H1 (cell line): ENCODE measurements around the gene THRB. TPM values are rescaled to one million over a fixed set of nuclear protein-coding genes. Genes with fewer than 3 reads are reported as not detected.

ENCODE experiments used
- CTCF ChIA-PET: fragments of 300-600 bp; sonication (Branson Sonifier 250); formaldehyde crosslinking; loops from one replicate; lab custom pipeline; 2021; ENCODE audit not compliant: partially characterized antibody; lab: Charles Lee
- POLR2A ChIA-PET: fragments of 300-600 bp; sonication (Branson Sonifier 250); formaldehyde crosslinking; loops from one replicate; lab custom pipeline; 2021; ENCODE audit warnings: inconsistent platforms; ENCODE audit not compliant: partially characterized antibody; lab: Charles Lee
- DNase-seq, 2 experiments: peaks; one replicate each; pipeline versions ENCODE4 v3.0.0 to v3.0.0-alpha.2; 2010 to 2022; ENCODE audit warnings: low spot score in 2 of 2, low read depth in 1 of 2, mixed read lengths in 1 of 2
- FAIRE-seq: peaks from 2 replicates; lab custom pipeline; 2011; peaks lifted over from hg19 to GRCh38; lab: Jason Lieb, UNC
- H2AFZ ChIP-seq: 2 replicates; pipeline ENCODE4 v1.8.1; 2012; ENCODE audit warnings: low read length, inconsistent platforms
- H2AK5ac ChIP-seq: 2 replicates; pipeline ENCODE4 v1.6.1; 2013; ENCODE audit warnings: low read depth, low read length
- H2BK120ac ChIP-seq: replicated peaks from 2 replicates; pipeline ENCODE3; 2013; ENCODE audit warnings: low read depth, low read length, inconsistent platforms
- H2BK12ac ChIP-seq: 2 replicates; pipeline ENCODE4 v1.6.1; 2013; ENCODE audit warnings: low read depth, low read length
- H2BK15ac ChIP-seq: 2 replicates; pipeline ENCODE4 v1.6.1; 2013; ENCODE audit warnings: low read length
- H2BK20ac ChIP-seq: 2 replicates; pipeline ENCODE4 v1.6.1; 2013; ENCODE audit warnings: low read length
- H2BK5ac ChIP-seq: 2 replicates; pipeline ENCODE4 v1.6.1; 2013; ENCODE audit warnings: low read depth, low read length
- H3K14ac ChIP-seq: 2 replicates; pipeline ENCODE4 v1.6.1; 2013; ENCODE audit warnings: inconsistent platforms; ENCODE audit not compliant: insufficient read length
- H3K18ac ChIP-seq: 2 replicates; pipeline ENCODE4 v1.6.1; 2013; ENCODE audit warnings: low read length; ENCODE audit errors: extremely low read depth
- H3K23ac ChIP-seq: 2 replicates; pipeline ENCODE4 v1.6.1; 2013; ENCODE audit warnings: inconsistent platforms; ENCODE audit not compliant: insufficient read length
- H3K23me2 ChIP-seq: 2 replicates; pipeline ENCODE4 v1.6.1; 2013; ENCODE audit warnings: low read depth, low read length
- H3K27ac ChIP-seq: 2 replicates; pipeline ENCODE4 v1.6.1; 2011; ENCODE audit warnings: low read depth, low read length, inconsistent platforms
- H3K27me3 ChIP-seq, 4 experiments: replicated peaks in 1 of 4; 1 replicate in 1 of 4; 2 replicates in 3 of 4; pipeline versions ENCODE4 v1.6.1 to v1.8.1; 2011 to 2013; ENCODE audit warnings: low read length in 3 of 4, mild to moderate bottlenecking in 3 of 4, inconsistent platforms in 2 of 4, mixed read lengths in 2 of 4, moderate library complexity in 1 of 4; ENCODE audit not compliant: control insufficient read depth in 3 of 4, insufficient read depth in 3 of 4; ENCODE audit errors: extremely low read depth in 1 of 4
- H3K36me3 ChIP-seq, 4 experiments: 2 replicates each; pipeline versions ENCODE4 v1.6.1 to v1.8.1; 2011 to 2013; ENCODE audit warnings: mild to moderate bottlenecking in 4 of 4, low read length in 3 of 4, moderate library complexity in 2 of 4, control low read depth in 1 of 4, inconsistent platforms in 1 of 4; ENCODE audit not compliant: insufficient read depth in 4 of 4, control insufficient read depth in 2 of 4
- H3K4ac ChIP-seq: replicated peaks from 2 replicates; pipeline ENCODE3; 2013; ENCODE audit warnings: low read length, low read depth, mixed read lengths, inconsistent platforms; ENCODE audit not compliant: insufficient read length
- H3K4me1 ChIP-seq, 4 experiments: replicated peaks in 1 of 4; 1 replicate in 1 of 4; 2 replicates in 3 of 4; pipeline versions ENCODE4 v1.6.1 to v1.8.1; 2011 to 2013; ENCODE audit warnings: low read length in 3 of 4, inconsistent platforms in 2 of 4, mixed read lengths in 1 of 4; ENCODE audit not compliant: insufficient read depth in 4 of 4, control insufficient read depth in 3 of 4
- H3K4me2 ChIP-seq, 2 experiments: 2 replicates each; pipeline versions ENCODE4 v1.6.1 to v1.8.1; 2011 to 2013; ENCODE audit warnings: low read depth in 2 of 2, low read length in 2 of 2, control low read depth in 1 of 2, inconsistent platforms in 1 of 2, mild to moderate bottlenecking in 1 of 2; ENCODE audit not compliant: insufficient read depth in 1 of 2
- H3K4me3 ChIP-seq, 4 experiments: fragments of 200-600, 300-600 bp in 1 of 4; sonication (generic), shearing (Covaris generic), sonication (Bioruptor Twin) in 1 of 4; 2 replicates each; pipeline versions ENCODE4 v1.5.1 to v1.8.1; 2011 to 2016; ENCODE audit warnings: low read length in 4 of 4, low read depth in 3 of 4, control low read depth in 2 of 4, inconsistent platforms in 2 of 4, mild to moderate bottlenecking in 2 of 4, mixed read lengths in 1 of 4, moderate library complexity in 1 of 4; ENCODE audit not compliant: insufficient read depth in 2 of 4; ENCODE audit errors: extremely low read depth in 1 of 4
- H3K56ac ChIP-seq: replicated peaks from 2 replicates; pipeline ENCODE3; 2013; ENCODE audit warnings: low read depth, mild to moderate bottlenecking, mixed read lengths, low read length, inconsistent platforms; ENCODE audit not compliant: insufficient read length
- H3K79me1 ChIP-seq: 2 replicates; pipeline ENCODE4 v1.6.1; 2013; ENCODE audit warnings: low read depth, low read length, control low read depth
- H3K79me2 ChIP-seq, 2 experiments: 2 replicates each; pipeline versions ENCODE4 v1.6.1 to v1.8.1; 2012 to 2013; ENCODE audit warnings: low read length in 2 of 2, mild to moderate bottlenecking in 2 of 2, inconsistent platforms in 1 of 2; ENCODE audit not compliant: insufficient read depth in 2 of 2, control insufficient read depth in 1 of 2
- H3K9ac ChIP-seq, 4 experiments: replicated peaks in 1 of 4; 1 replicate in 1 of 4; 2 replicates in 3 of 4; pipeline versions ENCODE4 v1.6.1 to v1.8.1; 2011 to 2013; ENCODE audit warnings: low read depth in 3 of 4, low read length in 3 of 4, control low read depth in 2 of 4, mild to moderate bottlenecking in 2 of 4, moderate library complexity in 2 of 4, inconsistent platforms in 1 of 4; ENCODE audit errors: extremely low read depth in 1 of 4
- H3K9me3 ChIP-seq, 2 experiments: 2 replicates each; pipeline versions ENCODE4 v1.6.1 to v1.8.1; 2012 to 2013; ENCODE audit warnings: mild to moderate bottlenecking in 2 of 2, moderate library complexity in 2 of 2, control low read depth in 1 of 2, inconsistent platforms in 1 of 2, low read depth in 1 of 2, low read length in 1 of 2, mixed read lengths in 1 of 2; ENCODE audit not compliant: insufficient read depth in 2 of 2
- H4K20me1 ChIP-seq, 2 experiments: replicated peaks in 1 of 2; 2 replicates each; pipeline versions ENCODE3 to v1.8.1; 2011 to 2013; ENCODE audit warnings: inconsistent platforms in 2 of 2, low read length in 2 of 2, mild to moderate bottlenecking in 1 of 2; ENCODE audit not compliant: insufficient read depth in 2 of 2, control insufficient read depth in 1 of 2
- H4K5ac ChIP-seq: 2 replicates; pipeline ENCODE4 v1.6.1; 2013; ENCODE audit warnings: low read length, low read depth, mixed read lengths, inconsistent platforms; ENCODE audit not compliant: insufficient read length
- H4K8ac ChIP-seq: 2 replicates; pipeline ENCODE4 v1.8.0; 2013; ENCODE audit warnings: mild to moderate bottlenecking, moderate library complexity, low read length, inconsistent platforms; ENCODE audit not compliant: insufficient read depth; ENCODE audit errors: extremely low read depth
- H4K91ac ChIP-seq: replicated peaks from 2 replicates; pipeline ENCODE3; 2013; ENCODE audit warnings: low read length, mixed read lengths, inconsistent platforms; ENCODE audit not compliant: insufficient read length
- WGBS, 2 experiments: shearing (Covaris generic) in 1 of 2; methylation state at CpG; one replicate each; pipeline versions ENCODE4 v1.1.6 to v1.1.7; 2013 to 2015; ENCODE audit warnings: low lambda C conversion rate in 2 of 2, mixed read lengths in 2 of 2, inconsistent platforms in 1 of 2, low coverage in 1 of 2, missing lambda C conversion rate in 1 of 2; ENCODE audit not compliant: insufficient replicate concordance in 2 of 2, insufficient coverage in 1 of 2, insufficient read length in 1 of 2; ENCODE audit errors: extremely low coverage in 1 of 2, missing lambda C conversion rate in 1 of 2; 5-methylcytosine and 5-hydroxymethylcytosine counted together
- polyA plus RNA-seq, 7 experiments: library from polyadenylated mRNA; depleted of rRNA in 3 of 7; stranded (reverse) in 5 of 7; unstranded in 2 of 7; fragments of >200 nt in 5 of 7; fragments of 200-250 nt in 2 of 7; gene quantifications; 1 replicate in 5 of 7; 2 replicates in 1 of 7; 4 replicates in 1 of 7; pipeline versions ENCODE4 v1.2.1 to v1.2.3, GENCODE V29; 2011 to 2013; ENCODE audit warnings: missing spikeins in 2 of 7, mixed read lengths in 2 of 7
- total RNA-seq: library from RNA; stranded (reverse); fragmentation: NEBNext Ultra II Directional; extraction: Animal tissue kit (Norgen Biotek cat#: 25700); gene quantifications from 2 replicates; pipeline ENCODE4 v1.2.1, GENCODE V29; 2021
- TF ChIP-seq, protein P1 (sequence below): IDR thresholded peaks from 2 replicates; pipeline ENCODE4 v1.6.1; 2012; ENCODE audit warnings: inconsistent platforms

Gene THRB
- total and polyA plus RNA-seq, 2 of the 8 experiments (the other 6 are each of a cell fraction or from before 2014, with no cell fraction given): 0.98 to 3.9 TPM

DNA sequence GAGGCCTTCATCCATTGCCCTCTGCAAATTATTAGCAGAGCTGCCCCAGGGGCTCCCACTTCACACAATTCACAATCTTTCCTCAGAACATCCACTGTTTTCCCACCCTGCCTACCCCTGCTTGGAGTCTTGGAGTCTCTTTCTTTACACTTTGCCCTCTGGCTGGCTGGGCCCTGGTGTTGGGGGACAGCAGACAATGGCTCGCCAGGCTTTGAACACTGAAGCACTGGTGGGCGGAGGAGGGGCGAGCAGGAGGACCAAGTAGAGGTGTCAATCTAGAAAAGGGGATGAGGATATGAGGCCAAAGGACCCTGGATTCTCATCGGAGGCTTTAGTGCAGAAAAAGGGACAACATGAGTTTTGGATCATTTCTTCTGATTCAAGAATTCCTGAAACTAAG, 337.5 kb downstream of the THRB start:
- Histone ChIP-seq H2AFZ (no peak overlapping the region), H3K9me3 (no peaks in the 10 kb centered on the region), H2BK15ac (no peak overlapping the region; the same call in 1 of the 2 replicates), H3K56ac (no peak overlapping the region), H3K27me3 (no peaks in the 10 kb centered on the region), H3K23ac (no peak overlapping the region), H4K91ac (no peak overlapping the region), H2BK5ac (no peak overlapping the region), H3K14ac (no peak overlapping the region), H4K8ac (no peak overlapping the region), H2BK120ac (no peak overlapping the region), H3K79me1 (no peaks in the 10 kb centered on the region), H3K4me2 (no peak overlapping the region), H3K4me1 (peaks cover 2 to 7% (median 5%) of the 10 kb centered on the region in 4 experiments; a peak in 3 of 7 replicates), H3K27ac (no peak overlapping the region), H4K20me1 (no peaks in the 10 kb centered on the region)
- FAIRE-seq: no peak
- 87% methylated on average over 4 of the region's 4 CpGs; no CpG with 5 or more reads in 1 of the 2 experiments for WGBS, 2 experiments
- POLR2A ChIA-PET: interaction anchor here (2.5 kb wide), 1 partner anchor 240 kb away, joined by 6 read pairs; the partner anchor contains the start of genes NKIRAS1 and RPL15
- TF ChIP-seq, protein P1, sequence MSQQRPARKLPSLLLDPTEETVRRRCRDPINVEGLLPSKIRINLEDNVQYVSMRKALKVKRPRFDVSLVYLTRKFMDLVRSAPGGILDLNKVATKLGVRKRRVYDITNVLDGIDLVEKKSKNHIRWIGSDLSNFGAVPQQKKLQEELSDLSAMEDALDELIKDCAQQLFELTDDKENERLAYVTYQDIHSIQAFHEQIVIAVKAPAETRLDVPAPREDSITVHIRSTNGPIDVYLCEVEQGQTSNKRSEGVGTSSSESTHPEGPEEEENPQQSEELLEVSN: no peak
- TF ChIP-seq, all 59 proteins: peak for 0
- H2AK5ac ChIP-seq: no peak overlapping the region
- CTCF ChIA-PET: interaction anchor here (0.9 to 3.0 kb wide), 4 partner anchors 9 to 73 kb away, joined by 3 to 13 read pairs (median 4); no protein-coding TSS in a partner anchor
- no peak overlapping the region for H3K4me3 ChIP-seq
- H3K9ac ChIP-seq: no peak overlapping the region
- H2BK12ac ChIP-seq: no peak overlapping the region
- H3K18ac ChIP-seq: no peak overlapping the region
- H2BK20ac ChIP-seq: no peak overlapping the region
- no peak overlapping the region for H3K4ac ChIP-seq
- H4K5ac ChIP-seq: no peak overlapping the region
- no peaks in the 10 kb centered on the region for H3K79me2 ChIP-seq
- no peak for DNase-seq
- H3K23me2 ChIP-seq: peaks cover 2% of the 10 kb centered on the region; the same call in 1 of the 2 replicates
- H3K36me3 ChIP-seq: no peaks in the 10 kb centered on the region
